Measurements from ENCODE around the gene MCRIP1.

Gene MCRIP1

GRCh38 chr17:81802856-81803643, 30.0 kb downstream of the MCRIP1 start:
- FAIRE-seq, result no peak

- no peak for FAIRE-seq
Measured at GRCh38 chr17:81802048-81802758, 30.9 kb downstream of the MCRIP1 start.

GRCh38 chr17:81801327-81801726, 31.8 kb downstream of the MCRIP1 start:
- no peak for FAIRE-seq

- FAIRE-seq, result no peak
Measured at GRCh38 chr17:81794509-81794908, 38.6 kb downstream of the MCRIP1 start.

GRCh38 chr17:81794074-81794476, 39.0 kb downstream of the MCRIP1 start:
- no peak for FAIRE-seq

GRCh38 chr17:81792675-81793615, 40.1 kb downstream of the MCRIP1 start:
- no peak for FAIRE-seq
